ENCODE measurements around the gene RNF213.
A peak's percentile ranks its signal among the peaks of the same experiment; 100 is the strongest.
"Not testable (repeated sequence)": the region's sequence is repeated elsewhere in the genome, so short reads cannot be mapped to it uniquely, and the experiment has no call there.

RNF213 gene

DNA sequence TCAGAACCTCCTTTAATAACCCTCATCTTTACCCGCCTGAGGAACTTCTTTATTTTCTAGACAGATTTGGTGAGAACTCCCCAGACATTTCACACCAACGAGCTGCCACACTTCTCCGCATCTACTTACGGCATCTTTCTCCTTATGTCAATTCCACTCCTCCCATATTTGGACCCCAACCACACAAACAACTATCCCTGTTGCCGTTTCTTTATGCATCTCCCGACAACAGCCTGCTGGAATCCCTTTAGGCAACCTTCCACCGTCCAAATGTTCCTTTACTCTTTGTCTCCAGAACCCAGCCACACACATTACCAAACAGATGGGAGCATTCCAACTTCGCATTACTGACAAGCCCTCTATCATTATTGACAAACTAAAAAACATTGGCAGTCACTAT lies 145.5 kb downstream of the RNF213 start:
- H3K27ac ChIP-seq (ENCODE audit: extremely low read depth, low read depth, low read length) = no peak overlapping the region

DNA sequence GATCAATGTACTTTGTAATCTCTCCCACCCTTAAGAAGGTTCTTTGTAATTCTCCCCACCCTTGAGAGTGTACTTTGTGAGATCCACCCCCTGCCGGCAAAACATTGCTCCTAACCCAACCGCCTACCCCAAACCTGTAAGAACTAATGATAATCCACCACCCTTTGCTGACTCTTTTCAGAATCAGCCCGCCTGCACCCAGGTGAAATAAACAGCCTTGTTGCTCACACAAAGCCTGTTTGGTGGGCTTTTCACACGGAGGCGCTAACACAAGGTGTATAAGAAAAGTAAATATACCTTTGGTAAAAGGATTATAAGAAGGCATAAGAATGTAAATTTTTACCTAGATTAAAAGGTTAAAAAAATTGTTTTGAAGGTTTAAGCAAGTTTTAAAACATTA lies 147.3 kb downstream of the RNF213 start:
- POLR2A ChIA-PET; H3K9me3 ChIP-seq (ENCODE audit: control insufficient read depth, insufficient read depth, low read depth, low read length); H3K4me1 ChIP-seq (ENCODE audit: control insufficient read depth, insufficient read depth, low read length); H3K36me3 ChIP-seq (ENCODE audit: control insufficient read depth in 2 of 2, insufficient read depth in 1 of 2, low read length in 2 of 2); H3K27ac ChIP-seq (ENCODE audit: extremely low read depth, low read depth, low read length); H3K4me3 ChIP-seq (ENCODE audit: low read depth, low read length): not testable (repeated sequence)
- CTCF ChIA-PET = interaction anchor here (0.6 to 1.1 kb wide), 3 partner anchors 12 to 581 kb away, joined by 3 to 5 read pairs (median 3); no protein-coding TSS in a partner anchor

More for the DNA sequence above, 145.5 kb downstream of the RNF213 start:
- POLR2A ChIA-PET = no interaction called here
- no peaks in the 10 kb centered on the region for H3K36me3 ChIP-seq (ENCODE audit: control insufficient read depth in 2 of 2, insufficient read depth in 1 of 2, low read length in 2 of 2)
- TF ChIP-seq, protein P1, sequence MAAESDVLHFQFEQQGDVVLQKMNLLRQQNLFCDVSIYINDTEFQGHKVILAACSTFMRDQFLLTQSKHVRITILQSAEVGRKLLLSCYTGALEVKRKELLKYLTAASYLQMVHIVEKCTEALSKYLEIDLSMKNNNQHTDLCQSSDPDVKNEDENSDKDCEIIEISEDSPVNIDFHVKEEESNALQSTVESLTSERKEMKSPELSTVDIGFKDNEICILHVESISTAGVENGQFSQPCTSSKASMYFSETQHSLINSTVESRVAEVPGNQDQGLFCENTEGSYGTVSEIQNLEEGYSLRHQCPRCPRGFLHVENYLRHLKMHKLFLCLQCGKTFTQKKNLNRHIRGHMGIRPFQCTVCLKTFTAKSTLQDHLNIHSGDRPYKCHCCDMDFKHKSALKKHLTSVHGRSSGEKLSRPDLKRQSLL (tag by site-specific recombination; IDR thresholded peaks at IDR 0.05) = no peak
- no peak for TF ChIP-seq ZNF785 (tag by site-specific recombination; IDR thresholded peaks at IDR 0.05)
- no peak for TF ChIP-seq ZNF670 (tag by site-specific recombination; IDR thresholded peaks at IDR 0.05; ENCODE audit: low read depth)
- no peak for TF ChIP-seq MEIS1 (CRISPR knock-in tag; IDR thresholded peaks at IDR 0.05; ENCODE audit: borderline replicate concordance)
- TF ChIP-seq, protein P2, sequence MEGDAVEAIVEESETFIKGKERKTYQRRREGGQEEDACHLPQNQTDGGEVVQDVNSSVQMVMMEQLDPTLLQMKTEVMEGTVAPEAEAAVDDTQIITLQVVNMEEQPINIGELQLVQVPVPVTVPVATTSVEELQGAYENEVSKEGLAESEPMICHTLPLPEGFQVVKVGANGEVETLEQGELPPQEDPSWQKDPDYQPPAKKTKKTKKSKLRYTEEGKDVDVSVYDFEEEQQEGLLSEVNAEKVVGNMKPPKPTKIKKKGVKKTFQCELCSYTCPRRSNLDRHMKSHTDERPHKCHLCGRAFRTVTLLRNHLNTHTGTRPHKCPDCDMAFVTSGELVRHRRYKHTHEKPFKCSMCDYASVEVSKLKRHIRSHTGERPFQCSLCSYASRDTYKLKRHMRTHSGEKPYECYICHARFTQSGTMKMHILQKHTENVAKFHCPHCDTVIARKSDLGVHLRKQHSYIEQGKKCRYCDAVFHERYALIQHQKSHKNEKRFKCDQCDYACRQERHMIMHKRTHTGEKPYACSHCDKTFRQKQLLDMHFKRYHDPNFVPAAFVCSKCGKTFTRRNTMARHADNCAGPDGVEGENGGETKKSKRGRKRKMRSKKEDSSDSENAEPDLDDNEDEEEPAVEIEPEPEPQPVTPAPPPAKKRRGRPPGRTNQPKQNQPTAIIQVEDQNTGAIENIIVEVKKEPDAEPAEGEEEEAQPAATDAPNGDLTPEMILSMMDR (tag by site-specific recombination; IDR thresholded peaks at IDR 0.05) = no peak
- TF ChIP-seq ZBTB48 (tag by site-specific recombination; IDR thresholded peaks at IDR 0.05) = no peak
- no peak overlapping the region for H3K4me3 ChIP-seq (ENCODE audit: low read depth, low read length)
- H3K9me3 ChIP-seq (ENCODE audit: control insufficient read depth, insufficient read depth, low read depth, low read length) = no peaks in the 10 kb centered on the region
- CTCF ChIA-PET = no interaction called here
- H3K4me1 ChIP-seq (ENCODE audit: control insufficient read depth, insufficient read depth, low read length) = 0 out of 2 replicates have a peak, but pooled peaks cover 4% of the 10 kb centered on the region

- no peaks in the 10 kb centered on the region for H3K36me3 ChIP-seq (ENCODE audit: control insufficient read depth in 2 of 2, insufficient read depth in 1 of 2, low read length in 2 of 2)
Observed at GRCh38 chr17:80408872-80409271, 148.2 kb downstream of the RNF213 start.

More at GRCh38 chr17:80408872-80409271, 148.2 kb downstream of the RNF213 start:
- ChIA-PET CTCF (interaction anchor here (1.1 kb wide), 2 partner anchors 12 to 580 kb away, joined by 3 to 5 read pairs; no protein-coding TSS in a partner anchor), POLR2A (no interaction called here)
- H3K4me1 ChIP-seq (ENCODE audit: control insufficient read depth, insufficient read depth, low read length) = 0 out of 2 replicates have a peak, but pooled peaks cover 4% of the 10 kb centered on the region
- no peak overlapping the region for H3K4me3 ChIP-seq (ENCODE audit: low read depth, low read length)
- no peaks in the 10 kb centered on the region for H3K9me3 ChIP-seq (ENCODE audit: control insufficient read depth, insufficient read depth, low read depth, low read length)
- TF ChIP-seq ZNF449 (tag by site-specific recombination; IDR thresholded peaks at IDR 0.05) = no peak
- TF ChIP-seq, protein P3, sequence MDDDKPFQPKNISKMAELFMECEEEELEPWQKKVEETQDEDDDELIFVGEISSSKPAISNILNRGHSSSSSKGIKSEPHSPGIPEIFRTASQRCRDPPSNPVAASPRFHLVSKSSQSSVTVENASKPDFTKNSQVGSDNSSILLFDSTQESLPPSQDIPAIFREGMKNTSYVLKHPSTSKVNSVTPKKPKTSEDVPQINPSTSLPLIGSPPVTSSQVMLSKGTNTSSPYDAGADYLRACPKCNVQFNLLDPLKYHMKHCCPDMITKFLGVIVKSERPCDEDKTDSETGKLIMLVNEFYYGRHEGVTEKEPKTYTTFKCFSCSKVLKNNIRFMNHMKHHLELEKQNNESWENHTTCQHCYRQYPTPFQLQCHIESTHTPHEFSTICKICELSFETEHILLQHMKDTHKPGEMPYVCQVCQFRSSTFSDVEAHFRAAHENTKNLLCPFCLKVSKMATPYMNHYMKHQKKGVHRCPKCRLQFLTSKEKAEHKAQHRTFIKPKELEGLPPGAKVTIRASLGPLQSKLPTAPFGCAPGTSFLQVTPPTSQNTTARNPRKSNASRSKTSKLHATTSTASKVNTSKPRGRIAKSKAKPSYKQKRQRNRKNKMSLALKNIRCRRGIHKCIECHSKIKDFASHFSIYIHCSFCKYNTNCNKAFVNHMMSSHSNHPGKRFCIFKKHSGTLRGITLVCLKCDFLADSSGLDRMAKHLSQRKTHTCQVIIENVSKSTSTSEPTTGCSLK (tag by site-specific recombination; IDR thresholded peaks at IDR 0.05) = no peak
- no peak for TF ChIP-seq ZNF521 (tag by site-specific recombination; IDR thresholded peaks at IDR 0.05)
- TF ChIP-seq ZNF335 (tag by site-specific recombination; conservative IDR thresholded peaks at IDR 0.05) = peak; percentile 45
- peak; percentile 56; the same call in 1 of the 2 replicates for TF ChIP-seq ZFP69B (tag by site-specific recombination; IDR thresholded peaks at IDR 0.05)
- no peak for TF ChIP-seq ZNF140 (tag by site-specific recombination; IDR thresholded peaks at IDR 0.05)
- no peak for TF ChIP-seq ZNF350 (tag by site-specific recombination; IDR thresholded peaks at IDR 0.05)
- TF ChIP-seq ZNF169 (tag by site-specific recombination; IDR thresholded peaks at IDR 0.05) = no peak
- TF ChIP-seq TCF7L2 (IDR thresholded peaks at IDR 0.05; ENCODE audit: borderline replicate concordance, low read depth, low read length) = no peak
- no peak for TF ChIP-seq ZNF37A (tag by site-specific recombination; IDR thresholded peaks at IDR 0.05)
- TF ChIP-seq, protein P4, sequence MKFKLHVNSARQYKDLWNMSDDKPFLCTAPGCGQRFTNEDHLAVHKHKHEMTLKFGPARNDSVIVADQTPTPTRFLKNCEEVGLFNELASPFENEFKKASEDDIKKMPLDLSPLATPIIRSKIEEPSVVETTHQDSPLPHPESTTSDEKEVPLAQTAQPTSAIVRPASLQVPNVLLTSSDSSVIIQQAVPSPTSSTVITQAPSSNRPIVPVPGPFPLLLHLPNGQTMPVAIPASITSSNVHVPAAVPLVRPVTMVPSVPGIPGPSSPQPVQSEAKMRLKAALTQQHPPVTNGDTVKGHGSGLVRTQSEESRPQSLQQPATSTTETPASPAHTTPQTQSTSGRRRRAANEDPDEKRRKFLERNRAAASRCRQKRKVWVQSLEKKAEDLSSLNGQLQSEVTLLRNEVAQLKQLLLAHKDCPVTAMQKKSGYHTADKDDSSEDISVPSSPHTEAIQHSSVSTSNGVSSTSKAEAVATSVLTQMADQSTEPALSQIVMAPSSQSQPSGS (tag by site-specific recombination; IDR thresholded peaks at IDR 0.05; ENCODE audit: low read depth) = no peak
- no peak overlapping the region for H3K27ac ChIP-seq (ENCODE audit: extremely low read depth, low read depth, low read length)

All from HEK293 (cell line).